GM20431 (cell line): Measurements from ENCODE around the gene ARHGEF19.
"Not testable (repeated sequence)": the region's sequence is repeated elsewhere in the genome, so short reads cannot be mapped to it uniquely, and the experiment has no call there.

Experiments used
- in situ Hi-C: fragments of 300-500 bp; cut with MseI, MboI; formaldehyde crosslinking; loops from one replicate; pipeline ENCODE4 v1.15.0; 2020; ENCODE audit warnings: low sequenced_read_pairs; ENCODE audit not compliant: unreplicated experiment

Gene ARHGEF19

DNA sequence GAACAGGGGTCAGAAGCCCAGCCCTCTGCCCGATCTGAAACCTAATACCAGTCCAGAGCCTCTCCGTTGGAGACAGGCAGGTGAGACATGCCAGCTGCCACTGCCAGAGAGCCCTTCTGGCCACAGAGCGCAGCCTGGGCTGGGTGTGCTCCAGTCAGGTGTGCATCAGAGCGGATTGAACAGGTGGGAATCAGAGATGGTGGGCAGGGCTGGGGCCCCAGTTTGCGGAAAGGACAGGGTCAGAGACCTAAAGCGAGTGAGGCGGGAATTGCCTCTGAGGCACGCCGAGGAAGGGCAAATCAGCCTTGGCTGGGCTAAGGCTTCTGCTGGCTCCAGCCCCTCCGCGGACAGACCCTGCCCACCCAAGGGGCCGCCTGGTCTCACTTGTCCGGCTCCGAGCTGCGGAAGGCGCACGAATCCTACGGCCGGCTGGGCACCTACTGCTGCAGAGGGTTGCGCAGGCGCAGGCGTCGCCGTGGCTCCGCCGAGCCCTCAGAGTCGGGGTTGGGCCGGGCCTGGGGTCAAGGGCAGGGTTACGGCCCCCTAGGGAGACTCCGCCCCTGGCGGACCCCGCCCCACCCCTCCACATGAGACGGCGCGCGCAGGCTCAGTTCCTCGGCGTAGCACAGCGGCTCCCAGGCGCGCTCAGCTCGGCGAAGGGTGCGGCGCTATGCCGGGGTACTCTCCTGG lies 14.2 kb upstream of the ARHGEF19 start:
- in situ Hi-C loops, result no loop called here

DNA sequence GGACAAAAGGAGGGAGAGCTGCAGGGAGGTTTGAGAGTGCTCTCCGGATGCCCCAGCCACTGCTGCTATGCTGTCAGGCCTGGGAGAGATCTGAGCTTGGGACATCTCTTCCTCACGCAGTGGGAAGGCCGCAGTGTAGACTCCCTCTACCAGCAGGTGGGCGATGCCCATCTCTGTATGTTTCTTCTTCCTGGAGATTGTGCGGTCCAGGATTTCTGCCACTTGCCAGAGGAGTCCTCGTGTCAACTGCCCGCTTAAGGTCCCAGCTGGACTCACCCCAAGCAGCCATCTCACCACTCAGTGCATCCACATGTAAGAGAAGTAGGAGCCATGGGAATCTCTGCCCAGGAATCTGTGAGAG lies 13.7 kb upstream of the ARHGEF19 start:
- in situ Hi-C loops, result no loop called here

DNA sequence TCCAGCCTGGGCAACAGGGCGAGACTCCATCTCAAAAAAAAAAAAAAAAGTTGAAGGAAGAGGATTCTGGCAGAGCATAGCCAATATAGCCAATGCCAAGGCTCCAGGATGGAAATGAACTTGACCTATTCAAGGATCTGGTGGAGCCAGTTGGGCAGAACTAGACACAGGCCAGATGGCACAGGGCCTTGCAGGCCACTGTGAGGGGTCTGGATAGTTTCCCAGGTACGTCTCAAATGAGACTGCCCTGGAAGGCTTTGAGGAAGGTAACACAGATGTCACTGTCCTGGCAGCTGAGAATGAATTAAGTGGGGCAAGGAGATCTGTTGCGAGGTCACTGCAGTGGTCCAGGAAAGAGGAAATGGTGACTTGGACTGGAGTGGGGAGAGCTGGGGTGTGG lies 12.0 kb upstream of the ARHGEF19 start:
- in situ Hi-C loops, result no loop called here

DNA sequence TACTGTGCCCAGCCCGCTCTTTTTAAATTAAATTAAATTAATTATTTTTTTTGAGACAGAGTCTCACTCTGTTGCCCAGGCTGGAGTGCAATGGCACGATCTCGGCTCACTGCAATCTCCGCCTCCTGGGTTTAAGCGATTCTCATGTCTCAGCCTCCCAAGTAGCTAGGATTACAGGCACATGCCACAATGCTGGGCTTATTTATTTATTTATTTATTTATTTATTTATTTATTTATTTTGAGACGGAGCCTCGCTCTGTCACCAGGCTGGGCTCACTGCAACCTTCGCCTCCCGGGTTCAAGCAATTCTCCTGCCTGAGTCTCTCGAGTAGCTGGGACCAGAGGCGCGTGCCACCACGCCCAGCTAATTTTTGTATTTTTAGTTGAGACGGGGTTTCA lies 10.3 kb upstream of the ARHGEF19 start:
- in situ Hi-C loops, result not testable (repeated sequence)

DNA sequence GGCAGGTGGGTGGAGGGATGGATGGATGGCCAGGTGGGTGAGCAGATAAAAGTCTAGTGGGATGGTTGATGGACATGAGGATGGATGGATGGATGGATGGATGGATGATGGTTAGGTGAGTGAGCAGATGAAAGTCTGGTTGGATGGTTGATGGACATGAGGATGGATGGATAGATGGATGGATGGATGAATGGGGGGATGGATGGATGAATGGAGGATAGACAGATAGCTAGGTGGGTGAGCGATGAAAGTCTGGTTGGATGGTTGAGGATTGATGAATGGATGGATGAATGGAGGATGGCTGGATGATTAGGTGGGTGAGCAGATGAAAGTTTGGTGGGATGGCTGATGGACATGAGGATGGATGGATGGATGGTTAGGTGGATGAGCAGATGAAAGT lies 9.0 kb upstream of the ARHGEF19 start:
- in situ Hi-C loops, result no loop called here

DNA sequence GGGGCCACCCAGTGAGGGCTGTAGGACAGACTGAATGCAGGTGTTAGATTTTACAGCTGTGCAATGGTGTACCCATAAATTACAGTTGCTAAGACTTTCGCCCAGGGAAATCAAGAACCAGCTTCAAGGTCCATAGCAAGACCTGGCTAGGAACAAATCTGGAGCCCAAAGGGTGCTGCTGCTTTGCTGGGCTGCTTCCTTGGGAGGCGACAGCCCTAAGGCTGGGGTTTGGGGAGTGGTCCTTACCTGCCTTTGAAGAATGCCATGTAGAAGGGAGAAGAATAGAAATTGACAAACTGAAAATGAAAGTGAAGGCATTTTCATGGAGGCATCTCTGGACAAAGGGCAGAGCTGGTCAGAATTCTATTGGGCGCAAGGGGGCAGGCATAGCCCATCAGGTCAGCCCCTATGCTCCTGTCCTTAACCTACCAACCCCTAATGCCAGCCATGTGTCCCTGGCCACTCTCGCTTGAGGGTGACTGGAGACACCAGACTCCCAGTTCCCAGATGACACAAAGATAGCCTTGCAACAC lies 7.6 kb upstream of the ARHGEF19 start:
- in situ Hi-C loops, result no loop called here

DNA sequence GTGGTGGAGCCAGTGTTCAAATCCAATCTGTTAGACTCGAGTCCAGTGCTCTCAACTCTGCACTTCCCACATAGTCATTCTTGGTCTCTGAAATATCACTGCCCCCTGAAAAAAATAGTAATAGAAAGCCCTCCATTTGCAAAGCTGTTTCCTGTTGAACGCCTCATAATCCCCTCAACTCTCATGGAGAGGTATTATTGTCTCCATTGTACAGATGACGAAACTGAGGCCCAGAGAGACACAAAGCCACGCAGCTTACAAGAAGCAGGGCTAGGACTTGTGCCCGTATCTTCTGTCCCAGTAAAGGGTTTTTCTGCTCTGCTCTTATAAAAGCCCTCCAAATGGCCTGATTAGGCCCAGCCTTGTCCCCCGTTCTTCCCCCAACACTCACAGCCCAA lies 6.2 kb upstream of the ARHGEF19 start:
- in situ Hi-C loops, result no loop called here

DNA sequence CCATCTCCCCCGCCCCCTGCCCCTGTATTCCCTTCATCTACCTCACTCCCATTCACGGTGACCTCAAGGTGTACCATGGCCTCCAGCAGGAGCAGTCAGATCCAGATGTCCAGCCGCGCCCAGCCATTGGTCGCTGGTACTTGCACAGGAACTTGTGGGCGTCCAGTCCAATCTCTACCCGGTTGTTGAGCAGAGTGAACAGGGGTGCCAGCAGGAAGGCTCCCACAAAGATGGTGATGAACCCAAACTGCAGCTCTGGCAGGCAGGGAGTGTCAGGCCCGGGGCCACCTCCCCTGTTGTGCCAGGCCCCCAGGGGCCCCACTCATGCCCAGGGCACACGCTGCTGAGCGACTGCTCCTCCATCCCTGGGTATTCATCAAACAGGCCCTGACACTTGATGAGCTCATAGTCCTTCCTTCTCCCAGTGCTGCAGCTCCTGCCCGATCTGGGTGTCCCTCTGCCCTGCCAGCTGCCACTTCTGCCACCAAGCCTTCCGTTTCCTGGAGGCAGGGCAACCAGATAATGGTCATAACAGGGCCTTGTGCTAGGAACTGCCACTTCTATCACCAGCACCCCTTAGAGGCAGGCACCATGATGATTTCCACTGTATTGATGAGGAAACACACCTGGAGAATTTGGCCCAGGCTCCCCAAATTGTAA lies 5.7 kb upstream of the ARHGEF19 start:
- in situ Hi-C loops, result no loop called here

DNA sequence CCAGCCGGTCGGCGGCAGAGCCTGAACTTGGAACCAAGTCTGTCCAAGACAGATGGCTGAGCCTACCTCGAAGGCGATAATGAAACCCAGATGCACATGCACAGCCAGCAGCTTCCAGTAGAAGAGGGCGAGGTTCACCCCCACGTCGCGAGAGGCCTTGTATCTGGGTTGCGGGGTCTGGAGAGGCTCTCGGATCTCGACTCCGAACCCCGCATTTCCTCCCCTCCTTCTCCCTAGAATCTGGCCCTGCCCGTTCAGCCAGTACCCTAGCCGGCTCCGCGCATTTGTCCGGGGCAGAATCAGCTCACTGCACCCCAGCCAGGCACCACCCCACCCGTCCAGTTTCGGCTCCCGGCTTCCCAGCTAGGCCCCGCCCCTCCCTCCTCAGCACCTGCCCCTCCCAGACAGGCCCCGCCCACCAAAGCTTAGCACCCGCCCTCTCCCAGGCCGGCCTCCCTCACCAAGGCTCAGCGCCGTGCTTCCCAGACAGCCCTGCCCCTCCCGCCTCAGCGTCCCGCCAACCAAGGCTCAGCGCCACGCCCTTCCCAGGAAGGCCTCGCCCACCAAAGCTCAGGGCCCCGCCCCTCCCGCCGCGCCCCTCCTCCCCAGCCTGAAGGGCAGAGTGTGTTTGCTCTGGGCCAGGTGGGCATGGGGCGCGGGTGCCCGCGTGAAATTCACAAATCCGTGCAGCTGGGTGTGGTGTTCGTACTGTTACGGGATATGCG lies 4.8 kb upstream of the ARHGEF19 start:
- in situ Hi-C loops, result no loop called here

DNA sequence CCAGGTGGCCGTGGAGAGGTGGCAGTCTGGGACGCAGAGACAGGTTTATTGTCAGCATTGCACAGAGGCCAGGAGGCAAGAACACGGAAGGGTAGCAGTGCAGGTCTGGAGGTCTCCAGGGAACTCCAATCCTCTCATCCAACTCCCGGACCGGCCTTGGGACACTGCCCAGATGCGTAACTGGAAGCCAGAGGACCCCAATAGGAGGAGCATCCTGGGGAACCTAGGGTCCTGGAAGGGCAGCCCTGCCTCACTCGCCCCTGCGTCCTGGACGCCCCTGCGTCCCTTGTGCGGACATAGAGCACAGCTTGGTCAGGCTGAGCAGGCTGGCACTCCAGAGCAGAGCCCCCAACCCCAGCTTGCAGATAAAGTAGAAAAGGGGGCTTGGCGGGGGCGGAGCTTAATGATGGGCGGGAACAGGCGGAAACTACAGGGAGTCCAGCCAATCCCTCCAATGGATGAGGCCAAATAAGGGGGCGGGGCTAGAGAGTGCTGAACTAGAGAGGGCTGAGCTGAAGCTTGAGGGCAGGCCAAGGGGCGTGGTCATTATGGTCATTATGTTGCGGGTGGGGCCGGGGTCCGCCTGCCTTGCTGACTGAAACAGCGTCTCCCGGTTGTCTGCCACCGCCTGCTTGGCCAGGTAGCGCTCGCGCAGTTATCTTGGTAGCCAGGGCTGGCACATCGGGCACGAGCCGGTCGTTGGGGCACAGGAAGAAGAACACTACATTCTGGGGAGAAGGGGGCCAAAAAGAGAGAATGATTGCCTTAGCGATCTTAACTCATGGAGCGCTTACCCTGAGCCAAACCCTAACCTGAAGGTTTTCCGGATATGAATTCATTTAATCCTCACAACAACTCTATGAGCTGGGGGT lies 3.7 kb upstream of the ARHGEF19 start:
- in situ Hi-C loops, result no loop called here

DNA sequence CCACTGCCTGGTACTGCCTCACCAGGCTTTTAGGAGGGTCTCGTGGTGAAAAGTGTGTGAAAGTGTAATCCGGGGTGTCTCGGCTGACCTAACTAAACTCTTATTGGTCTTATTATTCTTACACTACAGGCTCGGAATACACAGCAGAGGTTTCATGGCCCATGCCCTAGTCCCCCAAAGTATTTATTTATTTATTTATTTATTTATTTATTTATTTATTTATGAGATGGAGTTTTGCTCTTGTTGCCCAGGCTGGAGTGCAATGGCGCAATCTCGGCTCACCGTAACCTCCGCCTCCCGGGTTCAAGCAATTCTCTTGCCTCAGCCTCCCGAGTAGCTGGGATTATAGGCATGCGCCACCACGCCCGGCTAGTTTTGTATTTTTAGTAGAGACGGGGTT lies 2.8 kb upstream of the ARHGEF19 start:
- in situ Hi-C loops, result not testable (repeated sequence)

DNA sequence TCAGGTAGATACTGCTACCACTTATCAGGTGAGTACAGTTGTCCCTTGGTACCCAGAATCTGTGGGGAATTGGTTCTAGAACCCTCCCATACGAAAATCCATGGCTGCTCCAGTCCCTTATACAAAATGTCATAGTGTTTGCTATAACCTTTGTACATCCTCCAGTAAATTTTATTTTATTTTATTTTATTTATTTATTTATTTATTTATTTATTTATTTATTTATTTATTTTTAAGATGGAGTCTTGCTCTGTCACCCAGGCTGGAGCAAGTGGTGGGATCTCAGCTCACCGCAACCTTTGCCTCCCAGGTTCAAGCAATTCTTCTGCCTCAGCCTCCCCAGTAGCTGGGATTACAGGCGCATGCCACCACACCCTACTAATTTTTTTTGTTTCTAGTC lies 1.1 kb upstream of the ARHGEF19 start:
- in situ Hi-C loops, result not testable (repeated sequence)

DNA sequence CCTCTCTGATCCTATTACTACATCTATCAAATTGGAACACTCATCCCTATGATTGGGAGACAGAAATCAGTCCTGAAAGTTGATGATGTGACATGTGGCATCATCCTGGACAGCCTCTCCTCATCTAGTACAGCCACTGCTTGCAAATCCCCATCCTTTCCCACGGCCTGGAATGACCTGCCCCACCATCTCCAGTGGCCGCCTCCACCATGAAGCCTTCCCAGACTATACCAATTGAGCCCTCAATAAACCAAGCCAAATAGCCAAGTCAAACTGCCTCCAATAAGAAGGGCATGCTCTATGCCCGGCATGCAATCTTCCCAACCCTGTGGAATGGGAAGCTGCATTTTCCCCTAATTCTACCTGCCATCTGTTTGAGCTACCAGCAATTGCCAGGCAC lies 561 bp upstream of the ARHGEF19 start:
- in situ Hi-C loops, result no loop called here

DNA sequence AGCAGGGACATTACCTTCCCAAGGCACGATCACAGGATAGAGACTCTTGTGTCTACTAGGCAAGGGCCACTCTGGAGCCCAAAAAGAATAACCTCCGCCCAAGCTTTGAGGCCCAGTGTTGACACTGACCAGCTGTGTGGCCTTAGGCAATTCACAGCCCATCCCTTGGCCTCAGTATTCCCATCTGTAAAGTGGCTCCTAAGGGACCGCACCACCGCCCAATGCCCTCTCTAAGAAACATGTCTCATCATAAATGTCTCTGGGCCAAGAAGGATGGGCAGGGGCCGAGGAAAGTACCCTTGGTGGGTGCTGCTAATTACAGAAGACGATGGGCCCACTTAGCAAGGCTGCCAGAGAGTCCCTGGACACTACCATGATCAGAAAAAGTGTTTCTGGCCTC lies 628 bp downstream of the ARHGEF19 start:
- in situ Hi-C loops, result no loop called here

DNA sequence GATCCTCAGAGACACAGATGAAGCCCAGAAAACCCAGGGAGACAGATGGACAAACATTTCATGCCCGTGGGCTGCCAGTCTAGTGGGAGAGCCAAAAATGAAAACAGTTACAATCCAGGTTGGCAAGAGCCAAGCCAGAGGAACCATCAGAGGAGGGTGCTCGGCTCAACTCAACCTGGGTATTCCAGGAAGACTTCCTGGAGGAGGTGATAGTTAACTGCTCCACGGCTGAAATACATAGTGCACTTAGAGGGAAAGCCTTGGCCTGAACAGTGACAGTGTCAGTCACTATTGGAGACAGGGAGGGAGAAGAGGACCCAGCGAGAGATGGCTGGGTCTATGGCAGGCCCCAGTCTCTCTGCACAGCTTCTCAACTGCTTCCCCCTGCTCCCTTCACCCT lies 1.9 kb downstream of the ARHGEF19 start:
- in situ Hi-C loops, result no loop called here

DNA sequence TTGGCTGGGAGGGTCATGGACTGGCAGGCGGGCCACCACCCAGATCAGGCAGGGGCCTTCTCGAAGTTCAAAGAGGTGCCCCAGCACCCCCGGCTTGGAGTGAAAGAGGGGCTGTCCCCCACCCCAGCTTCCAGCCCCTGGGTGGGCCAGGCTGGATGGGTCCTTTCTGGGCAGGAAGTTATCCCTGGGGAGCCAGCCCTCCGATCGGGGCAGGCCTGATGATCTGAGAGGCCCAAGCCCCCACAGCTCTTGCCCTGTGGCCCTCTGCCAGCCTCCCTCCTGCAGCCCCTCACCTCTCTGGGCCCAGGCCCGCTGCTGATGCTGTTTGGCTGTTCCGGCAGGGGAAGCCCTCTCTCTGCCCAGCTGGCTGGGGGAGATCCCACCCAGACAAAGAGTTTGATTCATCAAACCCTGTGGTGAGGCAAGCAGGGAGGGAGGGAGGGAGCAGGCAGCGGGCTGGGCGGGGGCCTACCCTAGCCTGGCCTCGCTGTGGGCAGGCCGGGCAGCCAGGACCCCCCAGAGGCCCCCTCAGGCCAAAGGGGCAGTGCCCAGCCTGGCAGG lies 2.5 kb downstream of the ARHGEF19 start:
- in situ Hi-C loops, result no loop called here

DNA sequence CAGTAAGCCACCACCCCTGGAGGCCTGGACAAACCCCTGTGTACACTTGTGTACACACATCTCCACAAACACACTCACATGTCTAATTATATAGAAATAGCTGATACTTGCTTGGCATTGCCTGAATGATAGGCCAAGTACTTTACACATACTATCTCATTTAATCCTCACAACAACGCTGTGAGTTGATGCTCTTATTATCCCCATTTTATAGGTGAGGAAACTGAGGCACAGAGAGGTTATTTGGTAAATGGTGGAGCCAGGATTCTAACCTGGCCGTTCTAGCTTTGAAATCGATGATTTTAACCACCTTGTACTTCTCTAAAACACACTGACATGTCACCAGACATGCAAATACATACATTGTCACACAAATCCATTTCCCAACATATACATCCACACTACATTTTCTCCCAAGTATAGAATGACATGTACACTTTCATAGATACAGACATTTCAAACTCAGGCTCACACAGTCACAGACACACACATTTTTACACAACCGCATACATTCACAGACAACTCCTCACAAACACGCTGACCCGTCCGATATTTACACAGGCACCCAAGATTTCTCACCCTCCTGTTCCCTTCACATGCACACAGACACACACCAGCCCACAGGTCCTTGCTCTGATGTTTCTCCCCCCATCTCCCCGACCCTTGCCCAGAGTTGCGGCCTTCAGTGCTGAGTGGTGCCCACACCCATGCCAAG lies 3.2 kb downstream of the ARHGEF19 start:
- in situ Hi-C loops, result no loop called here

DNA sequence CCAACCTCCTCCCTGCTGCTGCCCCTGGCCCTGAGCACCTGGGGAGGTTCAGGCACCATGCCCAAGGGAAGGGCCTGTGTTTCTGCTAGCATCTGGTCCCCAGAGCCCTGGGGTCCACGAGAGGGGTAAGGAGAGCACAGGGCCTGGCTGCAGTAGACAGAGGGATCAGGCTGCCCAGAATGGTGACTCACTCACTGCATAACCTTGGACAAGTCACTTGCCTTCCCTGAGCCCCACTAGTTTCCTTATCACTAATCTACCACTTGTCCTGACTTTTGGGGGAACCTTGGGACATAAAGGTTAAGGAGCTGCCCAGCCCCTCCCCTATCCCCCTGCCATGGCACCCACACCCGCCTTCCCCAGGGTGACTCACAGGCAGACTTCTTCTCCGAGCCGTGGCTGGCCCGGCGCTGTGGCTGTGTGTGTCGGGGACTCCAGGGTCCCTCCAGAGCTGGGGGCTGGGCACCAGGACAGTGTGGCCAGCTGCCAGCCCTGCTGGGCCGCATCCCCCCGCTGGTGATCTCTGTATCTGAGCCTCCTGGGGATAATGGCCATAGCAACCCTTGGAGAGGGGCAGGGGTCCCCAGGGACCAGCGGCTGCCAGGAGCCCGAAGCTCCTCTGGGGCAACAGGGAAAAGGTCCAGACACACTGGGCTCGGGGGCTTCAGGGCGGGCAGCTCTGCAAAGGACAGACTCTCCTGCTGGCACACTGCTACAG lies 4.0 kb downstream of the ARHGEF19 start:
- in situ Hi-C loops, result no loop called here
